T-helper 1 cell treated with Interleukin-12 subunit alpha and Interleukin-12 subunit beta and Interleukin-4 antibody, amounts not matched to agents 30 ng/mL and 1 ng/mL, for 36 hours (primary cell): ENCODE measurements around the gene PLXDC2. TPM values are rescaled to one million over a fixed set of nuclear protein-coding genes. Genes with fewer than 3 reads are reported as not detected.
"Not testable (repeated sequence)": the region's sequence is repeated elsewhere in the genome, so short reads cannot be mapped to it uniquely, and the experiment has no call there.

ENCODE experiments used
- intact Hi-C: fragments of 100-400 bp; cut with micrococcal nuclease; formaldehyde crosslinking; loops from one replicate; pipeline ENCODE4 v1.15.1; 2024
- total RNA-seq: library from RNA; stranded (reverse); gene quantifications from 2 replicates; pipeline ENCODE4 v1.2.3, GENCODE V29; 2022

PLXDC2 gene
- 0.10 TPM in 1 of 2 replicates, not detected in the other for total RNA-seq

- intact Hi-C loops, result no loop called here
These were observed at the start of gene PLXDC2 for GRCh38 chr10:19816411-19817230. Gene PLXDC2, plus strand, starts transcription at chr10:19816432.

GRCh38 chr10:19767876-19768275, 48.4 kb upstream of the PLXDC2 start:
- intact Hi-C loops, result no loop called here

- intact Hi-C loops, result not testable (repeated sequence)
These were observed 46.4 kb upstream of the PLXDC2 start for GRCh38 chr10:19769826-19770225.

- intact Hi-C loops, result no loop called here
These were observed 43.3 kb upstream of the PLXDC2 start for GRCh38 chr10:19772972-19773371.

GRCh38 chr10:19775296-19775695, 40.9 kb upstream of the PLXDC2 start:
- intact Hi-C loops, result no loop called here

- intact Hi-C loops, result no loop called here
These were observed 38.4 kb upstream of the PLXDC2 start for GRCh38 chr10:19777806-19778205.

GRCh38 chr10:19778996-19779395, 37.2 kb upstream of the PLXDC2 start:
- intact Hi-C loops, result no loop called here

GRCh38 chr10:19782430-19783089, 33.7 kb upstream of the PLXDC2 start:
- intact Hi-C loops, result no loop called here

GRCh38 chr10:19783721-19784120, 32.5 kb upstream of the PLXDC2 start:
- intact Hi-C loops, result no loop called here

- intact Hi-C loops, result no loop called here
These were observed 30.9 kb upstream of the PLXDC2 start for GRCh38 chr10:19785366-19785765.

- intact Hi-C loops, result no loop called here
These were observed 28.1 kb upstream of the PLXDC2 start for GRCh38 chr10:19788075-19788686.

GRCh38 chr10:19788902-19789301, 27.3 kb upstream of the PLXDC2 start:
- intact Hi-C loops, result no loop called here

GRCh38 chr10:19789607-19790006, 26.6 kb upstream of the PLXDC2 start:
- intact Hi-C loops, result no loop called here

GRCh38 chr10:19791032-19791431, 25.2 kb upstream of the PLXDC2 start:
- intact Hi-C loops, result no loop called here

GRCh38 chr10:19795684-19796083, 20.5 kb upstream of the PLXDC2 start:
- intact Hi-C loops, result no loop called here

- intact Hi-C loops, result no loop called here
These were observed 16.1 kb upstream of the PLXDC2 start for GRCh38 chr10:19800161-19800560.

GRCh38 chr10:19801369-19801768, 14.9 kb upstream of the PLXDC2 start:
- intact Hi-C loops, result no loop called here

GRCh38 chr10:19803676-19804075, 12.6 kb upstream of the PLXDC2 start:
- intact Hi-C loops, result no loop called here

- intact Hi-C loops, result no loop called here
These were observed 6.8 kb upstream of the PLXDC2 start for GRCh38 chr10:19809481-19809880.

- intact Hi-C loops, result no loop called here
These were observed 4.7 kb upstream of the PLXDC2 start for GRCh38 chr10:19811540-19811939.

GRCh38 chr10:19812976-19813375, 3.3 kb upstream of the PLXDC2 start:
- intact Hi-C loops, result no loop called here

GRCh38 chr10:19815036-19815730, 1.0 kb upstream of the PLXDC2 start:
- intact Hi-C loops, result no loop called here
